Coronary artery (tissue), 2 donors: ENCODE measurements around the gene PYGM.

Source experiments
- DNase-seq: peaks from one replicate; pipeline ENCODE4 v3.0.0-alpha.2; 2017; ENCODE audit warnings: low spot score
- H3K27ac ChIP-seq, 2 donors: fragments of 200-600 bp; sonication (generic); one replicate each; pipeline ENCODE4 v1.5.1; 2016 to 2019
- H3K4me3 ChIP-seq: fragments of 200-600 bp; sonication (generic); 2 replicates; pipeline ENCODE4 v1.5.1; 2016; ENCODE audit warnings: mild to moderate bottlenecking, moderate library complexity
- CTCF ChIP-seq: fragments of 200-600 bp; sonication (generic); IDR thresholded peaks from one replicate; pipeline ENCODE4 v1.5.1; 2019; ENCODE audit warnings: antibody characterized with exemption

PYGM gene

GRCh38 chr11:64789331-64790204 is 29.8 kb upstream of the PYGM start:
- Histone ChIP-seq H3K4me3 (no peak overlapping the region), H3K27ac (no peak overlapping the region)
- no peak for TF ChIP-seq CTCF
- DNase-seq: no peak

DNA sequence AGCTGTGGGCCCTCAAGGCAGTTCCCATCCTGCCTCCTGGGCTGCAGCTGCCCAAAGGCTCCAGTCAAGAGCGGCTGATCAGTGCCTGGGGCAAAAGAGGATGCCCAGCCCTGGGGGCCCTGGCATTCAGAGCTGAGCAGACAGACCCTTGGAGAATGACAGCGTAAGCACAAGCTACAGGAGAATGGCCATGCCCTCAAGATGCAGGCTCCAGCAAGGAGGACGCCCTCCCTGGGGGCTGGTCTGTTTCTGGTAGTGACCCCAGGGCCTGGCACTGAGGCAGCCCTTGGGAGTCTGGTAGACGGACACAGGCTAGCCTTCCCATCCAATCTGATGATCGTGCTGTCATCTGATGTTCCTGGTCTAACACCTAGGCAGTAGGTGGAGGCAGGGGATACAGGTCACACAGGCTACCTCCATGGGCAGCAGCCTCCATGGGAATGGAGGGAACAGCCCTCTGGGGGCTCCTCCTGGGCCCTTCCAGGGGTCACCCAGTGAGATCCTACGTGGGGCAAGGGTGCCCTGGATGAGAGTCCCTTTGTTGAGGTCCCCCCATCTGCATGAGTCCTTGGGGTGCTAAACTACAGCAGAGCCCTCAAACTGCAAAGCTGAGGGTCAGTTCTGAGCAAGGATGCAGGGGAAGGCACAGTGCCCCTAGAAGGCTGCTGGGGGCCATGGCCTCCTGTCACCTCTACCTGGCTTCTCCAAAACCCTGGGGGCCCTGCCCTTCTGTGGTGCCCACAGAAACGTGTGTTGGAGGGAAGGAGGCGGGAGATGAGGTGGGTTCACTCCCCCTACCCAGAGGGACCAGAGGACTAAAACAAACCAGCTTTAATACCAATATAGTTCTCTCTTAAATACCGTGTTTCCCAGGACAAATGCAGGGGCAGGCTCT is 28.8 kb upstream of the PYGM start:
- TF ChIP-seq CTCF: no peak
- DNase-seq: no peak
- Histone ChIP-seq H3K27ac (no peak overlapping the region), H3K4me3 (no peak overlapping the region)

- no peak overlapping the region for H3K4me3 ChIP-seq
- DNase-seq: no peak
- H3K27ac ChIP-seq: no peak overlapping the region
- TF ChIP-seq CTCF: peak; percentile 27
These were observed 27.9 kb upstream of the PYGM start for GRCh38 chr11:64787526-64788320.

DNA sequence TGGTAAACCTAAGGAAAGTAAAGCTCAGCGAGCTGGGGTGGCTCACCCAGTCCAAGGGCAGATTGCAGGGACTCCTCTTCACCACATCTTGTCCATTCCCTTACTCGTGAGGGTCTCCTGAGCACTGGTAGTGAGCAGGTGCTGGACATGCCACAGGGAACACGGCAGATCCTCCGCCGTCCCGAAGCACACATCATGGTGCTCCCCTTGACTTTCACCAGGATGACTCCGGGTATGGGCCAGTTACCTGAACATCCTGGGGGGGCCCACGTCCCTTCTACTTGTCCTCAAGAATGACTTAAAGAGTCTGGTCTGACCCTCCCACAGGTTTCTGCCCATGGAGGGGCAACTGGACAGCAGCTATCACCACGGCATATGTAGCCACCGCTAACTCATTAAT is 26.5 kb upstream of the PYGM start:
- no peak overlapping the region for H3K4me3 ChIP-seq
- H3K27ac ChIP-seq: no peak overlapping the region
- no peak for TF ChIP-seq CTCF
- DNase-seq: no peak

DNA sequence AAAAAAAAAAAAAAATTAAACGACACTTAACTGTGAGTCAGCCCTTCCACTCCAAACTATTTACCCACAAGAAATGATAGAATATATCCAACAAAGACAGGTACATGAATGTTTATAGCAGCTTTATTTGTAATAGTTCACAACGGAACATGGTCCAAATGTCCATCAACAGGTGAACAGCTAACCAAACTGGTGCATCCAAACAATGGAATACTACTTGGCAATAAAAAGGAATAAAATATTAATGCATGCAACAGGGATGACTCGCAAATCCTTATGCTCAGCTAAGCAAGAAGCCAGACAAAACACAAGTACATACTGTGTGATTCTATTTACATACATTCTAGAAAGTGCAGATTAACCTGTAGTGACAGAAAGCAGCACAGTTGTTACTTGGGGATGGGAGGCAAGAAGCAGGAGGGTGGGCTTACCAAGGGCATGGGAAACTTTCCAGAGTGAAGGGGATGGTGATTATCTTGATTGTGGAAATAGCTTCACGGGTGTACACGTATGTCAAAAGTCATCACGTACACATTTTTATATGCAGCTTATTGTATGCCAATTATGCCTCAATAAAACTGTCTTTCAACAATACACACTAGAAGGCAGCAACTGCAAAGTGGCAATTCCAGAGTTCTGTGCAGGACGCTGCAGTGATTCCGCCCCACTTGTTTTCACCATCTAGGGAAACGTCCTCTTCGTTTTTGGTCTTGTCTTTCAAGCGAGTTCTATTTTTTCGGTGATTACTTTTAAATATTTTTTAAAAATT is 25.2 kb upstream of the PYGM start:
- no peak for DNase-seq
- Histone ChIP-seq H3K27ac (no peak overlapping the region), H3K4me3 (no peak overlapping the region)
- no peak for TF ChIP-seq CTCF
